ENCODE results near the gene HGFAC.

- TF ChIP-seq CTCF (IDR thresholded peaks at IDR 0.05; ENCODE audit: low read depth, low read length), result no peak
- TF ChIP-seq EZH2phosphoT487 (IDR thresholded peaks at IDR 0.05; ENCODE audit: low read depth), result no peak
Observed at GRCh38 chr4:3471886-3472285, 30.1 kb downstream of the HGFAC start.
